OCI-LY1 (cell line): ENCODE results near the gene KRTAP10-9.
"Not testable (repeated sequence)": the region's sequence is repeated elsewhere in the genome, so short reads cannot be mapped to it uniquely, and the experiment has no call there.

Experiments used
- CTCF ChIP-seq: fragments of 200-600 bp; sonication (generic), shearing (Covaris generic); IDR thresholded peaks from 2 replicates; pipeline ENCODE4 v1.5.1; 2017; ENCODE audit warnings: mild to moderate bottlenecking, antibody characterized with exemption, low read length, moderate library complexity, mixed read lengths
- EZH2 ChIP-seq: fragments of 200-600 bp; sonication (generic), shearing (Covaris generic); IDR thresholded peaks from 2 replicates; pipeline ENCODE4 v1.8.0; 2017; ENCODE audit warnings: borderline replicate concordance, mixed run types, mild to moderate bottlenecking, antibody characterized with exemption, low read length, moderate library complexity, mixed read lengths

GRCh38 chr21:44638506-44639330, 11.8 kb downstream of the KRTAP10-9 start:
- not testable (repeated sequence) for TF ChIP-seq CTCF, EZH2
